Stimulated activated CD4-positive, alpha-beta T cell treated with anti-CD3 and anti-CD28 coated beads, Interleukin-1b, Interleukin-23, amount 100 ng/mL, for 1 hour (primary cell): ENCODE measurements around the gene PLEKHA3.
"Not testable (repeated sequence)": the region's sequence is repeated elsewhere in the genome, so short reads cannot be mapped to it uniquely, and the experiment has no call there.

Source experiments
- DNase-seq, 2 donors: peaks; one replicate each; pipeline ENCODE4 v3.0.0-alpha.2; 2020; ENCODE audit warnings: low read depth in 2 of 2

Gene PLEKHA3

GRCh38 chr2:178523596-178524134 lies 43.4 kb downstream of the PLEKHA3 start:
- DNase-seq, result no peak

GRCh38 chr2:178525010-178525409 lies 44.8 kb downstream of the PLEKHA3 start:
- DNase-seq, result not testable (repeated sequence)

- not testable (repeated sequence) for DNase-seq
Observed at GRCh38 chr2:178525460-178525859, 45.2 kb downstream of the PLEKHA3 start.

GRCh38 chr2:178526256-178526655 lies 46.0 kb downstream of the PLEKHA3 start:
- DNase-seq, result no peak

GRCh38 chr2:178527592-178527991 lies 47.3 kb downstream of the PLEKHA3 start:
- DNase-seq, result no peak

GRCh38 chr2:178528647-178529046 lies 48.4 kb downstream of the PLEKHA3 start:
- no peak for DNase-seq

- no peak for DNase-seq
Observed at GRCh38 chr2:178529194-178529593, 48.9 kb downstream of the PLEKHA3 start.

- no peak for DNase-seq
Observed at GRCh38 chr2:178530131-178530530, 49.9 kb downstream of the PLEKHA3 start.

GRCh38 chr2:178530625-178531142 lies 50.4 kb downstream of the PLEKHA3 start:
- no peak for DNase-seq

- no peak for DNase-seq
Observed at GRCh38 chr2:178531168-178531567, 50.9 kb downstream of the PLEKHA3 start.

- no peak for DNase-seq
Observed at GRCh38 chr2:178536037-178536436, 55.8 kb downstream of the PLEKHA3 start.

GRCh38 chr2:178542161-178542560 lies 61.9 kb downstream of the PLEKHA3 start:
- no peak for DNase-seq

- DNase-seq, result no peak
Observed at GRCh38 chr2:178542569-178542968, 62.3 kb downstream of the PLEKHA3 start.

GRCh38 chr2:178550352-178550751 lies 70.1 kb downstream of the PLEKHA3 start:
- no peak for DNase-seq

- no peak for DNase-seq
Observed at GRCh38 chr2:178553047-178553446, 72.8 kb downstream of the PLEKHA3 start.
